ENCODE data around the gene WWOX. TPM values are rescaled to one million over a fixed set of nuclear protein-coding genes. Genes with fewer than 3 reads are reported as not detected.

Gene WWOX
- total RNA-seq, 1 donor from 2014 or later: 18.6 TPM

- DNase-seq (ENCODE audit: low spot score): peak; percentile 86
Observed at GRCh38 chr16:78235168-78235800, 135.8 kb downstream of the WWOX start.

DNA sequence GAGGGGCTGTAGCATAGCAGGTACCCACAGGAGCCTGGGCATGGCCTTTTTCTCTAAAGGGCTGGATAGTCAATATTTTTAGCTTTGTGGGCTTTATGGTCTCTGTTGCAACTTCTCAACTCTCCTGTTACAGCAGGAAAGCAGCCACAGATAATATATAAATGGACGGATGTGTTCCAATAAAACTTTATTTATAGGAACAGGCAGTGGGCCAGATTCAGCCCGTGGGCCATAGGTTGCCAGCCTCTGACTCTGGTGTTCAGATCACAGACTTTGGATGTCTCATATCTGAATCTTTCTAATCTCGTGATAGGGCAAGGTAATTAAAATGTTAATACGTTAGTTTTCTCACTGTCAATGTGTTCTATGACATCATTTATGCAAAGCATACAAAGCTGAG is 136.4 kb downstream of the WWOX start:
- H3K4me3 Mint-ChIP-seq (ENCODE audit: unreplicated experiment): no peak overlapping the region
- peaks cover 2% of the 10 kb centered on the region for H3K27me3 Mint-ChIP-seq (ENCODE audit: unreplicated experiment)
- no peak overlapping the region for H3K27ac Mint-ChIP-seq (ENCODE audit: unreplicated experiment)
- TF ChIP-seq, protein P1, sequence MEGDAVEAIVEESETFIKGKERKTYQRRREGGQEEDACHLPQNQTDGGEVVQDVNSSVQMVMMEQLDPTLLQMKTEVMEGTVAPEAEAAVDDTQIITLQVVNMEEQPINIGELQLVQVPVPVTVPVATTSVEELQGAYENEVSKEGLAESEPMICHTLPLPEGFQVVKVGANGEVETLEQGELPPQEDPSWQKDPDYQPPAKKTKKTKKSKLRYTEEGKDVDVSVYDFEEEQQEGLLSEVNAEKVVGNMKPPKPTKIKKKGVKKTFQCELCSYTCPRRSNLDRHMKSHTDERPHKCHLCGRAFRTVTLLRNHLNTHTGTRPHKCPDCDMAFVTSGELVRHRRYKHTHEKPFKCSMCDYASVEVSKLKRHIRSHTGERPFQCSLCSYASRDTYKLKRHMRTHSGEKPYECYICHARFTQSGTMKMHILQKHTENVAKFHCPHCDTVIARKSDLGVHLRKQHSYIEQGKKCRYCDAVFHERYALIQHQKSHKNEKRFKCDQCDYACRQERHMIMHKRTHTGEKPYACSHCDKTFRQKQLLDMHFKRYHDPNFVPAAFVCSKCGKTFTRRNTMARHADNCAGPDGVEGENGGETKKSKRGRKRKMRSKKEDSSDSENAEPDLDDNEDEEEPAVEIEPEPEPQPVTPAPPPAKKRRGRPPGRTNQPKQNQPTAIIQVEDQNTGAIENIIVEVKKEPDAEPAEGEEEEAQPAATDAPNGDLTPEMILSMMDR (IDR thresholded peaks at IDR 0.05; ENCODE audit: unreplicated experiment): no peak
- H3K4me1 Mint-ChIP-seq (ENCODE audit: unreplicated experiment): peaks cover 2% of the 10 kb centered on the region
- peaks cover under 1% of the 10 kb centered on the region for H3K9me3 Mint-ChIP-seq (ENCODE audit: unreplicated experiment)
- no peak for DNase-seq (ENCODE audit: low spot score)
- H3K36me3 Mint-ChIP-seq (ENCODE audit: low read depth, unreplicated experiment): no peaks in the 10 kb centered on the region

More at GRCh38 chr16:78235168-78235800, 135.8 kb downstream of the WWOX start:
- Mint-ChIP-seq H3K27ac (ENCODE audit: unreplicated experiment) (no peak overlapping the region), H3K36me3 (ENCODE audit: low read depth, unreplicated experiment) (no peaks in the 10 kb centered on the region), H3K27me3 (ENCODE audit: unreplicated experiment) (peaks cover 2% of the 10 kb centered on the region), H3K4me1 (ENCODE audit: unreplicated experiment) (peaks cover 2% of the 10 kb centered on the region), H3K9me3 (ENCODE audit: unreplicated experiment) (no peaks in the 10 kb centered on the region), H3K4me3 (ENCODE audit: unreplicated experiment) (no peak overlapping the region)
- TF ChIP-seq, protein P1 (IDR thresholded peaks at IDR 0.05; ENCODE audit: unreplicated experiment): peak; percentile 97

GRCh38 chr16:78237841-78238240 is 138.4 kb downstream of the WWOX start:
- peaks cover 6% of the 10 kb centered on the region for H3K4me1 Mint-ChIP-seq (ENCODE audit: unreplicated experiment)
- DNase-seq (ENCODE audit: low spot score): no peak
- peaks cover 6% of the 10 kb centered on the region for H3K9me3 Mint-ChIP-seq (ENCODE audit: unreplicated experiment)
- H3K4me3 Mint-ChIP-seq (ENCODE audit: unreplicated experiment): no peak overlapping the region
- H3K27ac Mint-ChIP-seq (ENCODE audit: unreplicated experiment): no peak overlapping the region
- H3K36me3 Mint-ChIP-seq (ENCODE audit: low read depth, unreplicated experiment): no peaks in the 10 kb centered on the region
- TF ChIP-seq, protein P1 (IDR thresholded peaks at IDR 0.05; ENCODE audit: unreplicated experiment): no peak
- peaks cover 2% of the 10 kb centered on the region for H3K27me3 Mint-ChIP-seq (ENCODE audit: unreplicated experiment)

- peaks cover 6% of the 10 kb centered on the region for H3K9me3 Mint-ChIP-seq (ENCODE audit: unreplicated experiment)
- H3K36me3 Mint-ChIP-seq (ENCODE audit: low read depth, unreplicated experiment): no peaks in the 10 kb centered on the region
- H3K4me3 Mint-ChIP-seq (ENCODE audit: unreplicated experiment): no peak overlapping the region
- peaks cover 2% of the 10 kb centered on the region for H3K27me3 Mint-ChIP-seq (ENCODE audit: unreplicated experiment)
- peaks cover 6% of the 10 kb centered on the region for H3K4me1 Mint-ChIP-seq (ENCODE audit: unreplicated experiment)
- DNase-seq (ENCODE audit: low spot score): no peak
- TF ChIP-seq, protein P1 (IDR thresholded peaks at IDR 0.05; ENCODE audit: unreplicated experiment): no peak
- H3K27ac Mint-ChIP-seq (ENCODE audit: unreplicated experiment): no peak overlapping the region
Observed at GRCh38 chr16:78240459-78241222, 141.2 kb downstream of the WWOX start.

- H3K4me1 Mint-ChIP-seq (ENCODE audit: unreplicated experiment): peaks cover 10% of the 10 kb centered on the region
- TF ChIP-seq, protein P1 (IDR thresholded peaks at IDR 0.05; ENCODE audit: unreplicated experiment): no peak
- H3K36me3 Mint-ChIP-seq (ENCODE audit: low read depth, unreplicated experiment): no peaks in the 10 kb centered on the region
- peaks cover 2% of the 10 kb centered on the region for H3K27me3 Mint-ChIP-seq (ENCODE audit: unreplicated experiment)
- no peak for DNase-seq (ENCODE audit: low spot score)
- H3K9me3 Mint-ChIP-seq (ENCODE audit: unreplicated experiment): peaks cover 6% of the 10 kb centered on the region
- no peak overlapping the region for H3K27ac Mint-ChIP-seq (ENCODE audit: unreplicated experiment)
- H3K4me3 Mint-ChIP-seq (ENCODE audit: unreplicated experiment): no peak overlapping the region
Observed at GRCh38 chr16:78242239-78242630, 142.8 kb downstream of the WWOX start.
